ENCODE measurements around the gene MYO19.
"Not testable (repeated sequence)": the region's sequence is repeated elsewhere in the genome, so short reads cannot be mapped to it uniquely, and the experiment has no call there.

Gene MYO19

GRCh38 chr17:36498560-36499300 lies 35.9 kb downstream of the MYO19 start:
- no peak for DNase-seq

- DNase-seq: no peak
Measured at GRCh38 chr17:36498155-36498554, 36.5 kb downstream of the MYO19 start.

GRCh38 chr17:36496018-36496789 lies 38.5 kb downstream of the MYO19 start:
- no peak for DNase-seq

- no peak for DNase-seq
Measured at GRCh38 chr17:36495076-36495578, 39.5 kb downstream of the MYO19 start.

- DNase-seq: no peak
Measured at GRCh38 chr17:36494674-36495073, 40.0 kb downstream of the MYO19 start.

- DNase-seq: no peak
Measured at GRCh38 chr17:36493956-36494355, 40.7 kb downstream of the MYO19 start.

GRCh38 chr17:36486204-36487194 lies 48.2 kb downstream of the MYO19 start, which contains the start of gene ZNHIT3:
Gene ZNHIT3, plus strand, starts transcription at chr17:36486681. Its CDS starts 19 bp downstream, at chr17:36486700.
- DNase-seq: peak; percentile 85

GRCh38 chr17:36485805-36486203 lies 48.9 kb downstream of the MYO19 start:
- no peak for DNase-seq

- DNase-seq: no peak
Measured at GRCh38 chr17:36485027-36485426, 49.6 kb downstream of the MYO19 start.

- DNase-seq: not testable (repeated sequence)
Measured at GRCh38 chr17:36484021-36484420, 50.6 kb downstream of the MYO19 start.

- peak; percentile 49 for DNase-seq
Measured at GRCh38 chr17:36482611-36483504, 51.8 kb downstream of the MYO19 start.

- DNase-seq: no peak
Measured at GRCh38 chr17:36481829-36482228, 52.8 kb downstream of the MYO19 start.

- no peak for DNase-seq
Measured at GRCh38 chr17:36475346-36475970, 59.2 kb downstream of the MYO19 start.

- no peak for DNase-seq
Measured at GRCh38 chr17:36474571-36474970, 60.1 kb downstream of the MYO19 start.

- DNase-seq: no peak
Measured at GRCh38 chr17:36470499-36470898, 64.2 kb downstream of the MYO19 start.

GRCh38 chr17:36469733-36470132 lies 64.9 kb downstream of the MYO19 start:
- no peak for DNase-seq

GRCh38 chr17:36468903-36469635 lies 65.6 kb downstream of the MYO19 start:
- DNase-seq: no peak

- no peak for DNase-seq
Measured at GRCh38 chr17:36464765-36465088, 69.9 kb downstream of the MYO19 start.

GRCh38 chr17:36463916-36464764 lies 70.5 kb downstream of the MYO19 start:
- peak; percentile 6 for DNase-seq
